HepG2 (cell line): Measurements from ENCODE around the gene TMEM178A. TPM values are rescaled to one million over a fixed set of nuclear protein-coding genes. Genes with fewer than 3 reads are reported as not detected.

Experiments
- ATAC-seq: fragments of 200-7000 bp; cut with Tn5 transposase; 3 replicates; pipeline ENCODE4 v1.9.1; 2020; ENCODE audit warnings: mild to moderate bottlenecking, moderate library complexity
- BruUV-seq: library from RNA; stranded (reverse); fragments of 400-500 nt; replicated peaks from 2 replicates; lab custom pipeline; 2021; lab: Mats Ljungman, UMichigan
- CTCF ChIA-PET: fragments of 300-600 bp; formaldehyde crosslinking; extraction: SDS; loops from one replicate; lab custom pipeline; 2021; ENCODE audit warnings: low total read pairs, inconsistent platforms, low intra/inter-chr PET ratio; lab: Yijun Ruan, JAX
- POLR2A ChIA-PET: fragments of 350-600 bp; sonication (Branson Sonifier 250); formaldehyde crosslinking; loops from one replicate; lab custom pipeline; 2020; ENCODE audit warnings: antibody characterized with exemption, inconsistent platforms; lab: Yijun Ruan, JAX
- DNase-seq: peaks from one replicate; pipeline ENCODE4 v3.0.0-alpha.2; 2015; ENCODE audit warnings: low spot score
- FAIRE-seq: peaks from 3 replicates; lab custom pipeline; 2011; peaks lifted over from hg19 to GRCh38; lab: Jason Lieb, UNC
- H2AFZ ChIP-seq: one replicate; pipeline ENCODE4 v1.6.1; 2011; ENCODE audit warnings: low read length, inconsistent platforms
- H3K27ac ChIP-seq: fragments of 300-600 bp; 3 replicates; pipeline ENCODE4 v1.8.0; 2011; ENCODE audit warnings: mixed run types, mild to moderate bottlenecking, mixed read lengths, low read length, inconsistent platforms; ENCODE audit not compliant: insufficient read depth; ENCODE audit errors: extremely low read length
- H3K27me3 ChIP-seq, 2 experiments: fragments of 200-600 bp in 1 of 2; 2 replicates in 1 of 2; 3 replicates in 1 of 2; pipeline versions ENCODE4 v1.6.0 to v1.8.0; 2011; ENCODE audit warnings: low read length in 2 of 2, mild to moderate bottlenecking in 2 of 2, moderate library complexity in 2 of 2, inconsistent platforms in 1 of 2; ENCODE audit not compliant: insufficient read depth in 2 of 2, control insufficient read depth in 1 of 2
- H3K36me3 ChIP-seq, 2 experiments: fragments of 200-600 bp in 1 of 2; replicated peaks in 1 of 2; 2 replicates in 1 of 2; 3 replicates in 1 of 2; pipeline versions ENCODE4 v1.5.1 to v1.8.0; 2011; ENCODE audit warnings: low read length in 2 of 2, inconsistent platforms in 1 of 2; ENCODE audit not compliant: insufficient read depth in 2 of 2, control insufficient read depth in 1 of 2
- H3K4me1 ChIP-seq: 2 replicates; pipeline ENCODE4 v1.5.1; 2012; ENCODE audit warnings: low read length, inconsistent platforms; ENCODE audit not compliant: insufficient read depth
- H3K4me2 ChIP-seq: 2 replicates; pipeline ENCODE4 v1.6.0; 2011; ENCODE audit warnings: low read depth, low read length, inconsistent platforms
- H3K4me3 ChIP-seq, 3 experiments: fragments of 200-600 bp in 1 of 3; sonication (generic), shearing (Covaris generic) in 1 of 3; replicated peaks in 1 of 3; 2 replicates each; pipeline ENCODE4 v1.5.1; 2011 to 2016; ENCODE audit warnings: low read length in 3 of 3, inconsistent platforms in 2 of 3, low read depth in 2 of 3, mild to moderate bottlenecking in 2 of 3, control low read depth in 1 of 3, mixed read lengths in 1 of 3; ENCODE audit not compliant: insufficient read depth in 1 of 3
- H3K79me2 ChIP-seq: one replicate; pipeline ENCODE4 v1.6.1; 2011; ENCODE audit warnings: low read length, inconsistent platforms; ENCODE audit not compliant: insufficient read depth
- H3K9ac ChIP-seq: 2 replicates; pipeline ENCODE4 v1.6.0; 2011; ENCODE audit warnings: mild to moderate bottlenecking, low read depth, low read length, inconsistent platforms; ENCODE audit not compliant: insufficient read depth
- H3K9me3 ChIP-seq: 2 replicates; pipeline ENCODE4 v1.5.1; 2012; ENCODE audit warnings: mild to moderate bottlenecking, low read length
- H4K20me1 ChIP-seq: 2 replicates; pipeline ENCODE4 v1.6.0; 2011; ENCODE audit warnings: inconsistent platforms, mild to moderate bottlenecking, low read length, moderate library complexity; ENCODE audit not compliant: insufficient read depth
- BCLAF1 ChIP-seq: fragments of 450-650 bp; IDR thresholded peaks from 2 replicates; pipeline ENCODE4 v1.6.1; 2017; ENCODE audit warnings: mild to moderate bottlenecking
- FOXJ3 ChIP-seq: sonication (generic); formaldehyde crosslinking; IDR thresholded peaks from 2 replicates; pipeline ENCODE4 v1.4.0; 2020; ENCODE audit warnings: missing genetic modification reagents, mild to moderate bottlenecking, borderline replicate concordance
- FOXK2 ChIP-seq: fragments of 450-650 bp; IDR thresholded peaks from 2 replicates; pipeline ENCODE4 v1.6.1; 2016
- HDAC6 ChIP-seq: fragments of 200-600 bp; sonication (generic); IDR thresholded peaks from 2 replicates; pipeline ENCODE4 v1.7.0; 2017; ENCODE audit warnings: mild to moderate bottlenecking, antibody characterized with exemption, low read length, low read depth
- IRF9 ChIP-seq: sonication (generic); formaldehyde crosslinking; IDR thresholded peaks from 2 replicates; pipeline ENCODE4 v1.8.0; 2022; ENCODE audit warnings: missing genetic modification reagents, mild to moderate bottlenecking, borderline replicate concordance
- KDM5A ChIP-seq: fragments of 200-600 bp; sonication (generic); IDR thresholded peaks from 2 replicates; pipeline ENCODE4 v1.7.0; 2018; ENCODE audit warnings: antibody characterized with exemption, mild to moderate bottlenecking, low read length, borderline replicate concordance
- MAFF ChIP-seq: IDR thresholded peaks from 2 replicates; pipeline ENCODE4 v1.6.1; 2011; ENCODE audit warnings: low read depth, low read length, improper control_type of control experiment
- MAFG ChIP-seq: sonication (generic); formaldehyde crosslinking; IDR thresholded peaks from 2 replicates; pipeline ENCODE4 v1.5.1; 2020; ENCODE audit warnings: mild to moderate bottlenecking, missing genetic modification reagents
- MAFK ChIP-seq, 2 experiments: IDR thresholded peaks in 1 of 2; conservative IDR thresholded peaks in 1 of 2; 2 replicates each; pipeline ENCODE4 v1.6.1; 2011; ENCODE audit warnings: improper control_type of control experiment in 2 of 2, low read length in 2 of 2
- MXI1 ChIP-seq: IDR thresholded peaks from 3 replicates; pipeline ENCODE4 v1.6.1; 2012; ENCODE audit warnings: low read depth, low read length, inconsistent platforms, borderline replicate concordance
- PHF8 ChIP-seq: sonication (generic); formaldehyde crosslinking; IDR thresholded peaks from 2 replicates; pipeline ENCODE4 v1.5.0; 2020; ENCODE audit warnings: missing genetic modification reagents
- PTBP1 ChIP-seq: fragments of 200-400 bp; formaldehyde crosslinking; IDR thresholded peaks from 2 replicates; pipeline ENCODE4 v1.6.1; 2018; ENCODE audit warnings: low read length, low read depth; ENCODE audit not compliant: poor library complexity, severe bottlenecking
- SALL2 ChIP-seq: sonication (generic); formaldehyde crosslinking; IDR thresholded peaks from 2 replicates; pipeline ENCODE4 v1.8.1; 2023; ENCODE audit warnings: mild to moderate bottlenecking, missing genetic modification reagents, inconsistent platforms
- TFDP1 ChIP-seq: IDR thresholded peaks from 2 replicates; pipeline ENCODE4 v1.6.1; 2016; ENCODE audit warnings: missing compliant biosample characterization, missing genetic modification reagents, borderline replicate concordance
- TSC22D2 ChIP-seq: sonication (generic); formaldehyde crosslinking; IDR thresholded peaks from 2 replicates; pipeline ENCODE4 v1.5.1; 2020; ENCODE audit warnings: missing genetic modification reagents, mild to moderate bottlenecking, borderline replicate concordance
- XBP1 ChIP-seq: sonication (generic); formaldehyde crosslinking; IDR thresholded peaks from 2 replicates; pipeline ENCODE4 v1.5.0; 2020; ENCODE audit warnings: missing genetic modification reagents
- ZFP37 ChIP-seq: sonication (generic); formaldehyde crosslinking; IDR thresholded peaks from 2 replicates; pipeline ENCODE4 v1.4.0; 2020; ENCODE audit warnings: missing genetic modification reagents, borderline replicate concordance
- ZNF17 ChIP-seq: sonication (generic); formaldehyde crosslinking; IDR thresholded peaks from 2 replicates; pipeline ENCODE4 v1.5.0; 2020; ENCODE audit warnings: mild to moderate bottlenecking, missing genetic modification reagents
- ZNF460 ChIP-seq: sonication (generic); formaldehyde crosslinking; IDR thresholded peaks from 2 replicates; pipeline ENCODE4 v1.5.1; 2020; ENCODE audit warnings: missing genetic modification reagents, mild to moderate bottlenecking, borderline replicate concordance
- ZNF558 ChIP-seq: sonication (generic); formaldehyde crosslinking; IDR thresholded peaks from 2 replicates; pipeline ENCODE4 v1.9.0; 2022; ENCODE audit warnings: mild to moderate bottlenecking, missing genetic modification reagents, borderline replicate concordance
- WGBS: methylation state at CpG from one replicate; pipeline ENCODE4 v1.1.6; 2017; ENCODE audit warnings: low lambda C conversion rate; 5-methylcytosine and 5-hydroxymethylcytosine counted together
- in situ Hi-C: cut with HindIII; loops from 2 replicates; pipeline ENCODE4 v1.10.0; 2017; ENCODE audit warnings: low pct_unique_long_range_greater_than_20kb; ENCODE audit not compliant: extremely low pct_ligation_motif_present
- intact Hi-C: fragments of 100-400 bp; cut with micrococcal nuclease; formaldehyde crosslinking; loops from one replicate; pipeline ENCODE4 v1.10.0; 2022; ENCODE audit not compliant: unreplicated experiment
- polyA plus RNA-seq, 8 experiments: library from polyadenylated mRNA; depleted of rRNA in 3 of 8; stranded (reverse) in 7 of 8; unstranded in 1 of 8; fragments of >200 nt; fragmentation: Illumina TruSeq in 4 of 8; extraction: Trizol in 4 of 8; gene quantifications; 2 replicates each; pipeline versions ENCODE4 v1.2.1 to v1.2.3, GENCODE V29; 2011 to 2016; ENCODE audit warnings: low read depth in 4 of 8, missing spikeins in 1 of 8, mixed read lengths in 1 of 8; ENCODE audit not compliant: insufficient read depth in 1 of 8
- total RNA-seq, 5 experiments: library from RNA; depleted of rRNA; stranded (reverse); fragments of >200 nt; fragmentation: Illumina TruSeq; extraction: Trizol; gene quantifications; 2 replicates each; pipeline ENCODE4 v1.2.3, GENCODE V29; 2016; ENCODE audit warnings: low read depth in 1 of 5
- TF ChIP-seq, protein P1 (sequence below): sonication (generic); IDR thresholded peaks from 2 replicates; pipeline ENCODE4 v1.6.1; 2016; ENCODE audit warnings: low read depth, borderline replicate concordance

The TMEM178A gene
- total and polyA plus RNA-seq, 2 of the 13 experiments (the other 11 are each of a cell fraction or from before 2014, with no cell fraction given): 0.38 to 3.3 TPM

- FAIRE-seq (no peak), ATAC-seq (no peak), DNase-seq (no peak)
- no peak overlapping the region for H3K27ac ChIP-seq
- no peaks in the 10 kb centered on the region for H3K36me3 ChIP-seq
- no TSS peak for BruUV-seq
- CTCF ChIA-PET: no interaction called here
- peaks cover 0 to 20% of the 10 kb centered on the region in 2 experiments; a peak in 3 of 5 replicates for H3K27me3 ChIP-seq
- POLR2A ChIA-PET: no interaction called here
- intact Hi-C loops (no loop called here), in situ Hi-C loops (no loop called here)
- H3K4me1 ChIP-seq: peaks cover 31% of the 10 kb centered on the region
- no peaks in the 10 kb centered on the region for H3K79me2 ChIP-seq
- 83% methylated on average over 9 of the region's 9 CpGs for WGBS
- no peak overlapping the region for H2AFZ ChIP-seq
- H3K9ac ChIP-seq: no peak overlapping the region
- no peaks in the 10 kb centered on the region for H4K20me1 ChIP-seq
- no peaks in the 10 kb centered on the region for H3K9me3 ChIP-seq
- H3K4me3 ChIP-seq: no peak overlapping the region
- no peak overlapping the region for H3K4me2 ChIP-seq
- TF ChIP-seq TFDP1 (CRISPR knock-in tag) (no peak), MAFK (conservative IDR thresholded peaks at IDR 0.05 in 1 of 2, IDR thresholded peaks at IDR 0.05 in 1 of 2; ENCODE audit: low read length in 2 of 2) (peak; percentile 91 to 95), ZNF558 (no peak), IRF9 (CRISPR knock-in tag) (no peak), PTBP1 (no peak), BCLAF1 (no peak), SALL2 (CRISPR knock-in tag) (no peak), MXI1 (no peak), MAFG (CRISPR knock-in tag) (peak; percentile 17; the same call in 1 of the 2 replicates), MAFF (peak; percentile 91), KDM5A (no peak), ZNF460 (no peak), ZFP37 (no peak), FOXJ3 (CRISPR knock-in tag) (no peak), ZNF17 (no peak), TSC22D2 (CRISPR knock-in tag) (no peak), PHF8 (no peak), XBP1 (CRISPR knock-in tag) (no peak), FOXK2 (no peak), HDAC6 (no peak)
- TF ChIP-seq, protein P1, sequence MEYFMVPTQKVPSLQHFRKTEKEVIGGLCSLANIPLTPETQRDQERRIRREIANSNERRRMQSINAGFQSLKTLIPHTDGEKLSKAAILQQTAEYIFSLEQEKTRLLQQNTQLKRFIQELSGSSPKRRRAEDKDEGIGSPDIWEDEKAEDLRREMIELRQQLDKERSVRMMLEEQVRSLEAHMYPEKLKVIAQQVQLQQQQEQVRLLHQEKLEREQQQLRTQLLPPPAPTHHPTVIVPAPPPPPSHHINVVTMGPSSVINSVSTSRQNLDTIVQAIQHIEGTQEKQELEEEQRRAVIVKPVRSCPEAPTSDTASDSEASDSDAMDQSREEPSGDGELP: no peak
Measured at GRCh38 chr2:39708003-39708402, 42.3 kb downstream of the TMEM178A start.
